Amniotic epithelial cell (primary cell): ENCODE data around the gene TICAM1.
"Not testable (repeated sequence)": the region's sequence is repeated elsewhere in the genome, so short reads cannot be mapped to it uniquely, and the experiment has no call there.

ENCODE experiments used
- DNase-seq: peaks from one replicate; pipeline ENCODE4 v3.0.0-alpha.2; 2010; ENCODE audit warnings: low read depth

The TICAM1 gene

GRCh38 chr19:4831304-4831978, at the start of gene TICAM1:
TICAM1 (minus strand) TSS chr19:4831712; CDS start chr19:4818377, 13,335 bp downstream.
- DNase-seq: peak; percentile 63

GRCh38 chr19:4879041-4879440, 47.5 kb upstream of the TICAM1 start:
- DNase-seq: no peak

GRCh38 chr19:4878491-4878968, 47.0 kb upstream of the TICAM1 start:
- DNase-seq: no peak

GRCh38 chr19:4877753-4878490, 46.4 kb upstream of the TICAM1 start:
- DNase-seq: no peak

- DNase-seq: no peak
These were observed 42.4 kb upstream of the TICAM1 start for GRCh38 chr19:4873930-4874329.

GRCh38 chr19:4871711-4872110, 40.2 kb upstream of the TICAM1 start:
- DNase-seq: no peak

- DNase-seq: peak; percentile 98
These were observed 38.7 kb upstream of the TICAM1 start for GRCh38 chr19:4870025-4870700.

- no peak for DNase-seq
These were observed 36.8 kb upstream of the TICAM1 start for GRCh38 chr19:4868286-4868834.

- peak; percentile 89 for DNase-seq
These were observed 36.2 kb upstream of the TICAM1 start, which contains the start of gene PLIN3 for GRCh38 chr19:4867534-4868285. PLIN3 (minus strand) TSS chr19:4867667; CDS start chr19:4861394, 6,273 bp downstream.

- DNase-seq: peak; percentile 27
These were observed 35.3 kb upstream of the TICAM1 start for GRCh38 chr19:4866595-4867424.

GRCh38 chr19:4861147-4861546, 29.6 kb upstream of the TICAM1 start:
- no peak for DNase-seq

GRCh38 chr19:4859697-4860096, 28.2 kb upstream of the TICAM1 start:
- no peak for DNase-seq

GRCh38 chr19:4856468-4856867, 25.0 kb upstream of the TICAM1 start:
- not testable (repeated sequence) for DNase-seq

GRCh38 chr19:4853506-4853905, 22.0 kb upstream of the TICAM1 start:
- DNase-seq: not testable (repeated sequence)

- DNase-seq: no peak
These were observed 21.0 kb upstream of the TICAM1 start for GRCh38 chr19:4852484-4852883.

- DNase-seq: no peak
These were observed 20.2 kb upstream of the TICAM1 start for GRCh38 chr19:4851551-4852290.

- no peak for DNase-seq
These were observed 17.5 kb upstream of the TICAM1 start for GRCh38 chr19:4849019-4849418.

GRCh38 chr19:4847190-4847973, 15.9 kb upstream of the TICAM1 start:
- no peak for DNase-seq

GRCh38 chr19:4845975-4846374, 14.5 kb upstream of the TICAM1 start:
- DNase-seq: not testable (repeated sequence)
